ENCODE data around the gene VDR. TPM values are rescaled to one million over a fixed set of nuclear protein-coding genes. Genes with fewer than 3 reads are reported as not detected.
"Not testable (repeated sequence)": the region's sequence is repeated elsewhere in the genome, so short reads cannot be mapped to it uniquely, and the experiment has no call there.

VDR gene
- total and polyA plus RNA-seq, 2 experiments from 2014 or later, result 23.9 to 30.5 TPM

DNA sequence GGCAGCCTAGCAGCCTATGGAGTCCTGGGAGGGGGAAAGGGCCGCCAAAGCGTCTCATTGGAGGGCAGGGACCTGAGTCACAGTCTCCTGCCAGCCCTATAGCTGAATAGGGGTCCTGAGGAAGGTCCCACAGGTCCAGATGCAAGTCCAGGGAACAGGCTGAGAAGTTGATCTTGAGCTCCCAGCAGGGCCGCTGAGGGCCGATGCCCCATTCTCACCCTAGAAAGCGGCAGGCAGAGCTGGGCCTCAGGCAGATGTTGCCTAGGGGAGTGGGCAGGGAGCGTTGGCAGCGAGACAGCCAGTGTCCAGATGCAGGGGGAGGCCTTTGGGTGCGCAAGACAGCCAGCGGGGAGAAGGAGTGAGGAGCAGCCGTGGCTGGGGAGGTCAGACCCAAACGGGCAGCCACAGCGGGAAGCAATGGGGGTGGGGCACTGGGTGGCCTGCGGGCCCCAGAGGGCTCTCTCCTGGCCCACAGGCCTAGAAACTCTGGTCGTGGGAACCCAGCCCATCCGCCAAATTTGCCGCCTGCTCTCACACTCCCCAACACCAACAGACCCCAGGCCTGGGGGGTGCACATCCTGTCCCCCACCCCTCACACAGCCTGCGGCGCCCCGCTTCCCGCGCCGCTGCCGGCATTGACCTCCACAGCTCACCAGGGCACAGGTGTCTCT lies 86.2 kb downstream of the VDR start:
- Histone ChIP-seq H3K4me3 (peak overlapping the region; percentile 82), H3K9ac (peak overlapping the region; percentile 93), H3K4me1 (ENCODE audit: insufficient read depth) (peaks cover 59% of the 10 kb centered on the region), H3F3A (ENCODE audit: insufficient read depth) (peaks cover 67% of the 10 kb centered on the region), H3K9me2 (ENCODE audit: insufficient read depth) (no peaks in the 10 kb centered on the region), H4K20me1 (ENCODE audit: insufficient read depth) (no peaks in the 10 kb centered on the region), H2AFZ (no peak overlapping the region), H3K79me2 (ENCODE audit: insufficient read depth) (peaks cover 63% of the 10 kb centered on the region), H3K4me2 (ENCODE audit: unreplicated experiment) (peak overlapping the region; percentile 87), H3K36me3 (ENCODE audit: low read depth) (no peaks in the 10 kb centered on the region), H3K27me3 (replicated peaks; ENCODE audit: insufficient read depth) (no peaks in the 10 kb centered on the region), H3K9me3 (ENCODE audit: low read depth) (no peaks in the 10 kb centered on the region), H3K27ac (peak overlapping the region; percentile 99)
- in situ Hi-C loops (cut with MboI), result no loop called here
- peak; percentile 70 for DNase-seq
- TF ChIP-seq EZH2 (IDR thresholded peaks at IDR 0.05; ENCODE audit: insufficient read depth, poor library complexity, severe bottlenecking), result no peak
- TF ChIP-seq EZH2phosphoT487 (IDR thresholded peaks at IDR 0.05; ENCODE audit: insufficient read depth, low read depth), result no peak
- WGBS, 2 experiments (ENCODE audit: low coverage in 1 of 2, low lambda C conversion rate in 2 of 2, missing lambda C conversion rate in 2 of 2), result 3 to 5% methylated on average over 17 to 18 of the region's 23 CpGs

DNA sequence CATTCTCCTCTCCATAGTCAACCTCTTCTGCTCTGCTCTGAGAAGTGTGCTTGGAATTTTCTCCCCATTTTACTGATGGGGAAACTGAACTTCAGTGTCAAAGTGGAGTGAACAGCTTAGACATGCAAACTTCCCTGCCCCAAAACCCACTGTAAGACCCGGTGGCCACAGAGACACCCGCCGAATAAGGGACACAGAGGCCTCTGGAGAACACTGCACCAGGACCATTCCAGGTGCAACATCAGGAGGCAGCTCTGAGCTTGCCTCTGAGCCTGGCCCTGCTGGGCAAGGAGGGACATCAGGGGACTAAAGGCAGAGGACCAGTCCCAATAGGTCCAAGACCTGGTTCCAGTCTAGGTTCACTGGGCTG lies 86.8 kb downstream of the VDR start:
- peaks cover 67% of the 10 kb centered on the region for H3F3A ChIP-seq (ENCODE audit: insufficient read depth)
- H3K36me3 ChIP-seq (ENCODE audit: low read depth), result no peaks in the 10 kb centered on the region
- WGBS, 2 experiments (ENCODE audit: low coverage in 1 of 2, low lambda C conversion rate in 2 of 2, missing lambda C conversion rate in 2 of 2), result 18 to 19% methylated on average over 3 of the region's 3 CpGs
- H3K4me2 ChIP-seq (ENCODE audit: unreplicated experiment), result peak overlapping the region; percentile 87
- H3K4me1 ChIP-seq (ENCODE audit: insufficient read depth), result peaks cover 59% of the 10 kb centered on the region
- no peak overlapping the region for H2AFZ ChIP-seq
- DNase-seq, result no peak
- H4K20me1 ChIP-seq (ENCODE audit: insufficient read depth), result no peaks in the 10 kb centered on the region
- peaks cover 69% of the 10 kb centered on the region for H3K79me2 ChIP-seq (ENCODE audit: insufficient read depth)
- no peaks in the 10 kb centered on the region for H3K9me3 ChIP-seq (ENCODE audit: low read depth)
- H3K27ac ChIP-seq, result peak overlapping the region; percentile 99
- H3K27me3 ChIP-seq (replicated peaks; ENCODE audit: insufficient read depth), result no peaks in the 10 kb centered on the region
- TF ChIP-seq EZH2phosphoT487 (IDR thresholded peaks at IDR 0.05; ENCODE audit: insufficient read depth, low read depth), result no peak
- no peak for TF ChIP-seq EZH2 (IDR thresholded peaks at IDR 0.05; ENCODE audit: insufficient read depth, poor library complexity, severe bottlenecking)
- H3K4me3 ChIP-seq, result peak overlapping the region; percentile 82
- H3K9me2 ChIP-seq (ENCODE audit: insufficient read depth), result no peaks in the 10 kb centered on the region
- H3K9ac ChIP-seq, result peak overlapping the region; percentile 93
- in situ Hi-C loops (cut with MboI), result no loop called here

DNA sequence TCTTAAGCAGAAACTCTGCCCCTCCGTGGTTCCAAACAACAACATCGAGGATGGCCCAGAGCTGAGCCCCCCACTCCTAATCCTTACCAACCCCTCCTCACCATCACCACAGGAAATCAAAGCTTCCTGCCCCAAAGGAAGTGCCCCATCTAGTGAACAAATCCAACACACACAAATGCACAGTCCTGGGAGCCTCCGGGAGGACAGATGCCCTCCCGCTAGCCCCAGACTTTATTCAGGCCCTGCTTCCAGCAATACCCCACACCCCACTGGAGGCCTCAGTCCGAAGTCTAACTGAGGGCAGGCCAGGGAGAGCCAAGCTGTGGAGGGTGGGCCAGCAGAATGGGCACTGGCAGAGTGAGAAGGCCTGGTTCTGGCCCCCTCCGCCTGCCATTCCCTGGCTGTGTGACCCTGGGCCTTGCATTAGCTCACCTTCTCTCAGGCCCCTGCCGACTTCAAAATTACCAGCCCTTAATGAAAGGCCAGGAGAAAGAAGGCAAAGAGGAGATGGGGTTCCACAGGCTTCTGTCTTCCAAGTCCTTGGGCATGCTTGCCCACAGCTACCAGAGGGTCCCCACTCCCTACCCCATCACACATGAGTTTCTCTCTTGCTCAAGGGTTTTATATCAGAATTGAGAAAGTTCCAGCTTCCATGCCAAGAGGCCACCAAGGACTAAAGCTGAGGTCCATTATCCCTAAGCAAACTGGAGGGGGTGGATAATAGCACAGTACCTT lies 87.4 kb downstream of the VDR start:
- Histone ChIP-seq H3F3A (ENCODE audit: insufficient read depth) (peaks cover 64% of the 10 kb centered on the region), H3K4me2 (ENCODE audit: unreplicated experiment) (peak overlapping the region; percentile 87), H2AFZ (no peak overlapping the region), H4K20me1 (ENCODE audit: insufficient read depth) (no peaks in the 10 kb centered on the region), H3K36me3 (ENCODE audit: low read depth) (no peaks in the 10 kb centered on the region), H3K9me2 (ENCODE audit: insufficient read depth) (no peaks in the 10 kb centered on the region), H3K9me3 (ENCODE audit: low read depth) (no peaks in the 10 kb centered on the region), H3K9ac (peak overlapping the region; percentile 93), H3K4me1 (ENCODE audit: insufficient read depth) (peaks cover 57% of the 10 kb centered on the region), H3K27ac (peak overlapping the region; percentile 99), H3K79me2 (ENCODE audit: insufficient read depth) (peaks cover 69% of the 10 kb centered on the region), H3K4me3 (peak overlapping the region; percentile 82), H3K27me3 (replicated peaks; ENCODE audit: insufficient read depth) (no peaks in the 10 kb centered on the region)
- TF ChIP-seq EZH2phosphoT487 (IDR thresholded peaks at IDR 0.05; ENCODE audit: insufficient read depth, low read depth) (no peak), EZH2 (IDR thresholded peaks at IDR 0.05; ENCODE audit: insufficient read depth, poor library complexity, severe bottlenecking) (no peak)
- in situ Hi-C loops (cut with MboI), result no loop called here
- peak; percentile 68 for DNase-seq
- WGBS, 2 experiments (ENCODE audit: low coverage in 1 of 2, low lambda C conversion rate in 2 of 2, missing lambda C conversion rate in 2 of 2), result 13% methylated on average over 7 of the region's 7 CpGs

DNA sequence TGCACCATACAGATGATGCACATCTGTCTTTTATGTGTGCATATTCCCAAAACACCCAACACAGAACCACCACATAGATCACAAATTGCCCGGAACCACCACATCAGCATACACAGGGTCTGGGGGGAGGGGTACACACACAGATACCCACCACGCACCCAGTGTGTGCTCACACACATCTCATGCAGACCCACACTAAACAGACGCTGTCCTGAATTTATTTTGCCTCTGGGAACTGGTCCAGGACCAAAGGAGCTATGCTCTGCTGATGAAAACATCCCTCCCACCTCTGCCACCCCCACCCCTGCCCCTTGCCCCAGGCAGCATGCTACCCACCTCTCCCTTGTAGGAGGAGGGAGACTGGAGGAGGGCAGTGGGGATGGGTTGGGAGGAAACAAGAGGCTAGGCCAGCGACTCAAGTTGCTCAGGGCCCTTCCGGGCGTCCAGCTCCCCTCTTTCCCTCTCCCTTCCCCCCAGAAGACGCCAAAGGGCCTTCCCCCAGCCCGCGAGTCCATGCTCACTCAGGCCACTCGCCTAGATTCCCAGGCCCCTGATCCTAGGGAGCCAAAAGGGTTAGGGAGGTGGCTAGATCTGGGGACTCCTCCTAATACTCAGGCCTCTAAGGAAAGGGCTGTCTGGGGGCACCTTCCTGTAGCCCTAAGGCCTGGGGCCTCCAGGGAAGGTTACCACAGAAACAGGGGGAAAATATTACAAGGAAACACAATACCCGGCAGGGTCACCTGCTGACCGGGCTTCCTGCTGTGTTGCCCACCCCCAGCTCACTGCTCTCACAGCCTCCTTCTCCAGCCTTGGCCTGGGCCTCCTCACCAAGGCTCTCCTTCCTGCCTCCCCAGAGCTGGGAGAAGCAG lies 88.2 kb downstream of the VDR start:
- TF ChIP-seq EZH2 (IDR thresholded peaks at IDR 0.05; ENCODE audit: insufficient read depth, poor library complexity, severe bottlenecking) (no peak), EZH2phosphoT487 (IDR thresholded peaks at IDR 0.05; ENCODE audit: insufficient read depth, low read depth) (no peak)
- Histone ChIP-seq H3K4me3 (peak overlapping the region; percentile 82), H3K4me1 (ENCODE audit: insufficient read depth) (peaks cover 57% of the 10 kb centered on the region), H3K27ac (peak overlapping the region; percentile 99), H3K9ac (peak overlapping the region; percentile 93), H4K20me1 (ENCODE audit: insufficient read depth) (no peaks in the 10 kb centered on the region), H3K79me2 (ENCODE audit: insufficient read depth) (peaks cover 77% of the 10 kb centered on the region), H3K9me3 (ENCODE audit: low read depth) (no peaks in the 10 kb centered on the region), H3K9me2 (ENCODE audit: insufficient read depth) (no peaks in the 10 kb centered on the region), H3K36me3 (ENCODE audit: low read depth) (no peaks in the 10 kb centered on the region), H3K4me2 (ENCODE audit: unreplicated experiment) (peak overlapping the region; percentile 87), H2AFZ (no peak overlapping the region), H3K27me3 (replicated peaks; ENCODE audit: insufficient read depth) (no peaks in the 10 kb centered on the region), H3F3A (ENCODE audit: insufficient read depth) (peaks cover 64% of the 10 kb centered on the region)
- 18 to 30% methylated on average over 9 to 12 of the region's 12 CpGs for WGBS, 2 experiments (ENCODE audit: low coverage in 1 of 2, low lambda C conversion rate in 2 of 2, missing lambda C conversion rate in 2 of 2)
- no peak for DNase-seq
- in situ Hi-C loops (cut with MboI), result no loop called here

DNA sequence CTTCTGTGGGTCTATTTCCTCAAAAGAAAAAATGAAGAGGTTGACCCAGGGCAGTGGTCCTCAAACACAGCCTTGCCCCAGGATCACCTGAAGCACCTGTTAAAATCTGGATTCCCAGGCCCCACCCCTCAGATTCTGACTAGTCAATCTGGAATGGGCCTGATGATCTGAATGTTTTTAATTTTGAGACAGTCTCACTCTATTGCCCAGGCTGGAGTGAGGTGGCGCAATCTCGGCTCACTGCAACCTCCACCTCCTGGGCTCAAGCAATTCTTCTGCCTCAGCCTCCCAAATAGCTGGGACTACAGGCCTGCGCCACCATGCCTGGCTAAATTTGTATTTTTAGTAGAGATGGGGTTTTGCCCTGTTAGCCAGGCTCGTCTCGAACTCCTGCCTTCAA lies 89.3 kb downstream of the VDR start:
- WGBS, 2 experiments (ENCODE audit: low coverage in 1 of 2, low lambda C conversion rate in 2 of 2, missing lambda C conversion rate in 2 of 2), result 67 to 74% methylated on average over 5 of the region's 5 CpGs
- Histone ChIP-seq H3K4me1 (ENCODE audit: insufficient read depth) (peaks cover 59% of the 10 kb centered on the region), H3K79me2 (ENCODE audit: insufficient read depth) (peaks cover 88% of the 10 kb centered on the region), H3K4me2 (ENCODE audit: unreplicated experiment) (peak overlapping the region; percentile 87), H3F3A (ENCODE audit: insufficient read depth) (peaks cover 66% of the 10 kb centered on the region), H3K27ac (peak overlapping the region; percentile 99)
- H4K20me1 ChIP-seq (ENCODE audit: insufficient read depth); H3K36me3 ChIP-seq (ENCODE audit: low read depth); H3K9me3 ChIP-seq (ENCODE audit: low read depth); in situ Hi-C loops (cut with MboI); H3K9me2 ChIP-seq (ENCODE audit: insufficient read depth); H3K9ac ChIP-seq; H2AFZ ChIP-seq; H3K4me3 ChIP-seq; H3K27me3 ChIP-seq (replicated peaks; ENCODE audit: insufficient read depth); DNase-seq: not testable (repeated sequence)

All from GM23248 (cell line).